HG03558 (cell line): Measurements from ENCODE around the gene UQCRFS1.
"Not testable (repeated sequence)": the region's sequence is repeated elsewhere in the genome, so short reads cannot be mapped to it uniquely, and the experiment has no call there.

Experiments
- ATAC-seq: cut with Tn5 transposase; IDR thresholded peaks from one replicate; pipeline ENCODE4 v1.9.1; 2021; ENCODE audit warnings: moderate number of reproducible peaks; ENCODE audit not compliant: unreplicated experiment; ENCODE audit errors: extremely low read depth

The UQCRFS1 gene

GRCh38 chr19:29212648-29213573 is at the start of gene UQCRFS1:
Gene UQCRFS1 (minus strand): TSS chr19:29213151. CDS start chr19:29213118, 33 bp downstream.
- ATAC-seq: peak; percentile 88

- no peak for ATAC-seq
Measured at GRCh38 chr19:29262085-29262484, 49.1 kb upstream of the UQCRFS1 start.

GRCh38 chr19:29260477-29261317 is 47.7 kb upstream of the UQCRFS1 start:
- no peak for ATAC-seq

- ATAC-seq: no peak
Measured at GRCh38 chr19:29259867-29260281, 46.9 kb upstream of the UQCRFS1 start.

GRCh38 chr19:29259153-29259552 is 46.2 kb upstream of the UQCRFS1 start:
- no peak for ATAC-seq

GRCh38 chr19:29256516-29256915 is 43.6 kb upstream of the UQCRFS1 start:
- no peak for ATAC-seq

- no peak for ATAC-seq
Measured at GRCh38 chr19:29255912-29256311, 43.0 kb upstream of the UQCRFS1 start.

- no peak for ATAC-seq
Measured at GRCh38 chr19:29255006-29255405, 42.1 kb upstream of the UQCRFS1 start.

- ATAC-seq: not testable (repeated sequence)
Measured at GRCh38 chr19:29249798-29250197, 36.8 kb upstream of the UQCRFS1 start.

- no peak for ATAC-seq
Measured at GRCh38 chr19:29248332-29248844, 35.4 kb upstream of the UQCRFS1 start.

- no peak for ATAC-seq
Measured at GRCh38 chr19:29247872-29248271, 34.9 kb upstream of the UQCRFS1 start.

GRCh38 chr19:29247471-29247870 is 34.5 kb upstream of the UQCRFS1 start:
- ATAC-seq: no peak

- no peak for ATAC-seq
Measured at GRCh38 chr19:29247051-29247450, 34.1 kb upstream of the UQCRFS1 start.

GRCh38 chr19:29245215-29245614 is 32.3 kb upstream of the UQCRFS1 start:
- ATAC-seq: no peak

GRCh38 chr19:29241324-29241723 is 28.4 kb upstream of the UQCRFS1 start:
- ATAC-seq: no peak

- ATAC-seq: no peak
Measured at GRCh38 chr19:29239213-29239776, 26.3 kb upstream of the UQCRFS1 start.

GRCh38 chr19:29233591-29233990 is 20.6 kb upstream of the UQCRFS1 start:
- ATAC-seq: no peak

GRCh38 chr19:29232315-29232852 is 19.4 kb upstream of the UQCRFS1 start:
- ATAC-seq: no peak

GRCh38 chr19:29231306-29231705 is 18.4 kb upstream of the UQCRFS1 start:
- not testable (repeated sequence) for ATAC-seq

- no peak for ATAC-seq
Measured at GRCh38 chr19:29217616-29218015, 4.7 kb upstream of the UQCRFS1 start.
